Measurements from ENCODE around the gene PGS1.

Gene PGS1

DNA sequence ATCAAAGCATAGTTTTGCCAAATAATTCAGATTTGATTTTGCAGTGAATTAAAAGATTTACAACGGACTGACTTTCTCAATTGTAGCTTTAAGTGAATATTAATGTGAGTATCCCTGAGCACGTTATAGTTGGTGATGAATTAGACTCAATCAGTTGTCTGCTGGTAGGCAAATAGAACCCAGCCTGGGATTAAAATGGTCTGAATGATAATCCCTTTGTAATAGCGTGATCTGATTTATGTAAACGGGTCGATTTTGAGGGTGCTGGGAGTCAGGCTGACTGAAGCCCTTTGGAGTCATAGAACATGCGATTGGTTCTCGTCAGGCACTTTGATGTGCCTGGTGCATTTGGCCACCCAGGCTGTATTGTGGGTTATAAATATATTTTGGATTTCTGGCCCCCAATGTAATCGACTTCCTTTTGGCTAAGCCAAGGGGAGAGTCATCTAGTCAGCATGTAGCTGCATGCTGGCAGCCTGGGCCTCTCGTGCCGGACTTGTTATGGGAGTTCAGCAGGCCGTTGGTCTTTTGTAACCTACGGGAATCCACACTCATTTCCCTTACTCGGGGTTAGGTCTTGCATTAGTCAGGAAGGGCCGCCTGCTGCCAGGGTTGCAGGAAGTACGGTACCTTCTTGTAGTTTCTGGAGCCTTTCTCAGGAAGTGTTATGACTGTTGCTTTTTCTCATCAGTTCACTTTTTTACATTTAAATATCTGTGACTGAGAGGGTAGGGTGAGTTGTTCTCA is 5.4 kb downstream of the PGS1 start:
- TF ChIP-seq, protein P1, sequence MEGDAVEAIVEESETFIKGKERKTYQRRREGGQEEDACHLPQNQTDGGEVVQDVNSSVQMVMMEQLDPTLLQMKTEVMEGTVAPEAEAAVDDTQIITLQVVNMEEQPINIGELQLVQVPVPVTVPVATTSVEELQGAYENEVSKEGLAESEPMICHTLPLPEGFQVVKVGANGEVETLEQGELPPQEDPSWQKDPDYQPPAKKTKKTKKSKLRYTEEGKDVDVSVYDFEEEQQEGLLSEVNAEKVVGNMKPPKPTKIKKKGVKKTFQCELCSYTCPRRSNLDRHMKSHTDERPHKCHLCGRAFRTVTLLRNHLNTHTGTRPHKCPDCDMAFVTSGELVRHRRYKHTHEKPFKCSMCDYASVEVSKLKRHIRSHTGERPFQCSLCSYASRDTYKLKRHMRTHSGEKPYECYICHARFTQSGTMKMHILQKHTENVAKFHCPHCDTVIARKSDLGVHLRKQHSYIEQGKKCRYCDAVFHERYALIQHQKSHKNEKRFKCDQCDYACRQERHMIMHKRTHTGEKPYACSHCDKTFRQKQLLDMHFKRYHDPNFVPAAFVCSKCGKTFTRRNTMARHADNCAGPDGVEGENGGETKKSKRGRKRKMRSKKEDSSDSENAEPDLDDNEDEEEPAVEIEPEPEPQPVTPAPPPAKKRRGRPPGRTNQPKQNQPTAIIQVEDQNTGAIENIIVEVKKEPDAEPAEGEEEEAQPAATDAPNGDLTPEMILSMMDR (IDR thresholded peaks at IDR 0.05) = no peak
- no peaks in the 10 kb centered on the region for H3K9me3 Mint-ChIP-seq
- peaks cover 22% of the 10 kb centered on the region for H3K36me3 Mint-ChIP-seq (ENCODE audit: low read depth)
- DNase-seq = no peak
- no peak overlapping the region for H3K4me3 Mint-ChIP-seq
- H3K27me3 Mint-ChIP-seq (ENCODE audit: low read depth, poor library complexity) = peaks cover 1% of the 10 kb centered on the region
- H3K4me1 Mint-ChIP-seq = peaks cover 73% of the 10 kb centered on the region
- H3K27ac Mint-ChIP-seq = peak overlapping the region; percentile 85

DNA sequence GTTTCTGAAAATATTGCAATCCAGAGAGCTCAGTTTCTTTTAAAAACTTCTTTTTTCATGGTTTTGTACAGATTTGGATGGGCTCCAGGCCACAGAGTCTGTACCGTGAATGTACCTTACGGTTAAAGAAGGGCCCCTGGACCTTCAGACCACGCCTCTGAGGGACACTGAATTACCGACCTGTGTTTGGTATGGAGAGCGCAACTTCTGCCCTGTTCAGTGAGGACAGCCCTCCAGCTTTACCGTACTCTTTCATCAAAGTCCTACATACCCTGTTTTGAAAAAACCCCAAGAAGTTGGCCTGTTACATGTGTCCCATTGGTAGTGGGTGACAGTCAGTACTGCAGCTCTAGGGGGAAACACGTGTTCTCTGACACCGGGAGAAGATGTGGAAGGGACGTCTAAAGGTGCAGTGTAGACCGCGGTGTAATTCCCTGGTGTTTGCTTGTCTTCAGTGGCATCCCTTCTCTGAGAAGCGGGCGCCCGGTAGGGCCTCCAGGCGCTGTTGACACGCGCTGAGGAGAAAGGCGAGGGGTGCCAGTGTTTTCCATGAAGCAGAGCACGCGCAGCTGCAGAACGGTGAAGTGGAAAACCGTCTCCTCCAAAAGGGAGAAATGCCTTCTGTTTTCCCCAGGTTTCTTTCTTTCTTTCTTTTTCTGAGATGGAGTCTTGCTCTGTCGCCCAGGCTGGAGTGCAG is 6.2 kb downstream of the PGS1 start:
- no peak for DNase-seq
- TF ChIP-seq, protein P1 (IDR thresholded peaks at IDR 0.05) = no peak
- H3K27ac Mint-ChIP-seq = peak overlapping the region; percentile 85
- no peaks in the 10 kb centered on the region for H3K9me3 Mint-ChIP-seq
- peaks cover 22% of the 10 kb centered on the region for H3K36me3 Mint-ChIP-seq (ENCODE audit: low read depth)
- peaks cover 69% of the 10 kb centered on the region for H3K4me1 Mint-ChIP-seq
- no peak overlapping the region for H3K4me3 Mint-ChIP-seq
- H3K27me3 Mint-ChIP-seq (ENCODE audit: low read depth, poor library complexity) = no peaks in the 10 kb centered on the region

DNA sequence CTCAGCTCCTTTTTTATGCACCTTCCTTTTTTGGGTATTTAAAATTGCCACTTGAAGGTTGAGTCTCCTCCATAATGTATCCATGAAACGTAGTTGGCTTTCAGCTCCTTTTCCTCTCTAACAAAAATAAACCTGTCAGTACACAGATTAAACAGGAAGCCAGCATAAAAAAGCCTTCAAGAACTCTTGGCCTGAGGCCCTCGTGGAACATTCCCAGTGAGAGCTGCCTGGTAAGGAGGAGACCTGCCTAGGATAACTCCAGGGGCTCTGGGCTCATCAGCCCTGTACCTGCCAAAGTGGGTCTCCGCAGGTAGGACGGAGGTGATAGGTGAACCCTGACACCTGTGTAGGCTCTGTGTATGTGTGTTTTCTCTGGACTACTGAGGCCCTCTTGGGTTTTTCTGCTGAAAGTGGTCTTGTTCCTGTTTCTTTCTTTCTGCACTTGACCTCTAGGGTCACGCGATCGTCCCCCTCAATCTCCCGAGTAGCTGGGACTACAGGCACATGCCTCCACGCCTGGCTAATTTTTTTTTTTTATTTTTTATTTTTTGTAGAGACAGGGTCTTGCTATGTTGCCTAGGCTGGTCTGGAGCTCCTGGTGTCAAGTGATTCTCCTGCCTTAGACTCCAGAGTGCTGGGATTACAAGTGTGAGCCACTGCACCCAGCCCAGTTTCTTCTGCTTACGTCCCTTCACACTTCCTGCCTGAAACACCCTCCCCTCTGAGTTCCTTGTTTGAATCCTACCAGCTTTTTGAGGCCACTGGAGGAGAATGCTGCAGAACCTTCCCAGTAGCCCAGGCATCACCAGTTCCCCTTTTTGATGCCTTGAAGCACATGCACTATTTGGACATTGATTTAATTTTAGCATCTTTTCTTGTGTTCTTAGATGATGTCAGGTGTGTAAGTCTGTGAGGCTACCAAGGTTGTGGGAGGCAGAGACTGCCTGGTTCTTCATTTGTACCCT is 9.8 kb downstream of the PGS1 start:
- Mint-ChIP-seq H3K4me1 (peaks cover 54% of the 10 kb centered on the region), H3K4me3 (no peak overlapping the region)
- TF ChIP-seq, protein P1 (IDR thresholded peaks at IDR 0.05) = no peak

DNA sequence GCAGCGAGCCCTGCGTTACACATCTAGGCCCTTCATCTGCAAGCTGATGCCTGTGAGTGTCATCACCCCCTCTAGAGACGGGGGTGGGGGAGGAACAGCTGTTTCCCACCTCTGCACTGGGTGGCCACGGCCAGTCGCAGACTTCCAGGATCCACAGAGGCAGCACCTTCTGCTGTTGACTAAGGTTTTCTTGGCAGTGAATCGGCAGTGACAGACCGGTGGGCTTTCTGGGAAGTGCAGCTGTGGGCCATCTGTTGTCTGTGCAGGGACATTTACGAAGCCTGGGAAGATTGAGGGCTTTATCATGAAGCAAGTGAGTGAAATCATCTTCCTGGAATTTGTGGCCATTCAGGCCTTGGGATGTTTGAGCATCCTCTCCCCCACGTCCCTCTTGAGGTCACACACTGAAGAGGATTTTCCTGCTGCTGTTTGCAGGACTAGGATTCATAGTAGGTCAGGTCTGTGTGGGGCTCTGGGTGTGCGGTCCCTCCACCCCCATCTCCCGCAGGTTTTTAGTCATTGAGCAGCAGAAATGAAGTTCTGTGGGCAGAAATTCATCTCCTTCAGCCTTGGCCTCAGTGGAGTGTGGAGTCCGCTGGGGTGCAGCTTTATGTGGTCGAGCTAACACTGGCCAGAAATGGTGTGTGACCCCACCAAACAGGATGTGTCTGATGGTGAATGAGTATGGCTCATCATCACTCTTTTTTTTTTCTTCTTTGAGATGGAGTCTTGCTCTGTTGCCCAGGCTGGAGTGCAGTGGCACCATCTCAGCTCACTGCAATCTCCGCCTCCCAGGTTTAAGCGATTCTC is 12.0 kb downstream of the PGS1 start:
- H3K36me3 Mint-ChIP-seq (ENCODE audit: low read depth) = peaks cover 14% of the 10 kb centered on the region
- H3K9me3 Mint-ChIP-seq = no peaks in the 10 kb centered on the region
- no peak overlapping the region for H3K4me3 Mint-ChIP-seq
- TF ChIP-seq, protein P1 (IDR thresholded peaks at IDR 0.05) = no peak
- peaks cover 46% of the 10 kb centered on the region for H3K4me1 Mint-ChIP-seq
- H3K27me3 Mint-ChIP-seq (ENCODE audit: low read depth, poor library complexity) = no peaks in the 10 kb centered on the region
- no peak for DNase-seq
- peak overlapping the region; percentile 78 for H3K27ac Mint-ChIP-seq

More for the DNA sequence above, 9.8 kb downstream of the PGS1 start:
- no peaks in the 10 kb centered on the region for H3K27me3 Mint-ChIP-seq (ENCODE audit: low read depth, poor library complexity)
- no peaks in the 10 kb centered on the region for H3K9me3 Mint-ChIP-seq
- no peak for DNase-seq
- H3K27ac Mint-ChIP-seq = peak overlapping the region; percentile 26
- peaks cover 6% of the 10 kb centered on the region for H3K36me3 Mint-ChIP-seq (ENCODE audit: low read depth)

DNA sequence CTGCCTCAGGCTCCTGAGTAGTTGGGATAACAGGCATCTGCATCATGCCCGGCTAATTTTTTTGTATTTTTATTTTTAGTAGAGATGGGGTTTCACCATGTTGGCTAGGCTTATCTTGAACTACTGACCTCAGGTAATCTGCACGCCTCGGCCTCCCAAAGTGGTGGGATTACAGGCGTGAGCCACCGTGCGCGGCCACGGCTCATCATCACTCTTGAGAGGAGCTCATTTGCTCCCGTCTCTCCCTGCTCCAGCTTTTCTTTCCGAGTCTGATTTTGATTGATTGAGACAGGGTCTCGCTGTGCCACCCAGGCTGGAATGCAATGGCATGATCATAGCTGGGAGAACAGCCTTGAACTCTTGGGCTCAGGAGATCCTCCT is 12.6 kb downstream of the PGS1 start:
- Mint-ChIP-seq H3K9me3 (no peaks in the 10 kb centered on the region), H3K27me3 (ENCODE audit: low read depth, poor library complexity) (no peaks in the 10 kb centered on the region), H3K4me1 (peaks cover 41% of the 10 kb centered on the region), H3K4me3 (no peak overlapping the region), H3K27ac (peak overlapping the region; percentile 21), H3K36me3 (ENCODE audit: low read depth) (peaks cover 18% of the 10 kb centered on the region)
- TF ChIP-seq, protein P1 (IDR thresholded peaks at IDR 0.05) = no peak
- DNase-seq = no peak
